T-cell (primary cell): ENCODE data around the gene HNRNPF. TPM values are rescaled to one million over a fixed set of nuclear protein-coding genes. Genes with fewer than 3 reads are reported as not detected.

Source experiments
- ATAC-seq, 4 experiments: fragments of 200-7000 bp in 3 of 4; fragments of 150-1000 bp in 1 of 4; cut with Tn5 transposase; replicated peaks in 1 of 4; 1 replicate in 3 of 4; 2 replicates in 1 of 4; pipeline ENCODE4 v1.10.0; 2021; ENCODE audit warnings: moderate library complexity in 3 of 4, mild to moderate bottlenecking in 2 of 4, moderate number of reproducible peaks in 1 of 4
- CTCF ChIA-PET, 2 donors: fragments of 300-600 bp; sonication (Branson Sonifier 250); formaldehyde crosslinking; loops; one replicate each; lab custom pipeline; 2022; ENCODE audit warnings: antibody characterized with exemption in 2 of 2; lab: Charles Lee
- POLR2A ChIA-PET, 2 donors: fragments of 300-600 bp; sonication (Branson Sonifier 250); formaldehyde crosslinking; loops; one replicate each; lab custom pipeline; 2022; ENCODE audit warnings: antibody characterized with exemption in 2 of 2; lab: Charles Lee
- DNase-seq, 35 experiments: peaks; one replicate each; pipeline versions ENCODE4 v3.0.0 to v3.0.0-alpha.2; 2013 to 2023
- H3K27ac ChIP-seq: one replicate; pipeline ENCODE4 v1.5.1; 2013; ENCODE audit warnings: low read length
- H3K27me3 ChIP-seq, 2 experiments: replicated peaks in 1 of 2; 1 replicate in 1 of 2; 2 replicates in 1 of 2; pipeline versions ENCODE4 v1.6.1 to v1.7.0; 2013; ENCODE audit warnings: low read length in 1 of 2, mixed read lengths in 1 of 2; ENCODE audit not compliant: control insufficient read depth in 2 of 2, insufficient read depth in 2 of 2; ENCODE audit errors: extremely low read depth in 1 of 2
- H3K36me3 ChIP-seq, 2 donors: 1 replicate in 1 of 2; 2 replicates in 1 of 2; pipeline versions ENCODE4 v1.6.1 to v1.7.0; 2013; ENCODE audit warnings: low read length in 1 of 2; ENCODE audit not compliant: control insufficient read depth in 2 of 2, insufficient read depth in 1 of 2; ENCODE audit errors: extremely low read depth in 1 of 2
- H3K4me1 ChIP-seq, 2 experiments: 1 replicate in 1 of 2; 2 replicates in 1 of 2; pipeline versions ENCODE4 v1.6.1 to v1.7.0; 2013; ENCODE audit warnings: low read length in 2 of 2, mixed read lengths in 1 of 2; ENCODE audit not compliant: insufficient read depth in 2 of 2, control insufficient read depth in 1 of 2; ENCODE audit errors: extremely low read depth in 1 of 2
- H3K4me3 ChIP-seq, 2 donors: 1 replicate in 1 of 2; 2 replicates in 1 of 2; pipeline versions ENCODE4 v1.5.1 to v1.7.0; 2013; ENCODE audit warnings: mild to moderate bottlenecking in 2 of 2, low read length in 1 of 2, moderate library complexity in 1 of 2; ENCODE audit not compliant: control insufficient read depth in 1 of 2; ENCODE audit errors: extremely low read depth in 1 of 2
- H3K9me3 ChIP-seq: 2 replicates; pipeline ENCODE4 v1.7.0; 2013
- H3K27ac Mint-ChIP-seq, 2 donors: one replicate each; pipeline ENCODE4 v1.8.0; 2020 to 2021; ENCODE audit warnings: mild to moderate bottlenecking in 2 of 2, mixed read lengths in 2 of 2
- H3K27me3 Mint-ChIP-seq, 2 donors: one replicate each; pipeline ENCODE4 v1.8.0; 2021 to 2022; ENCODE audit warnings: mixed read lengths in 2 of 2
- H3K36me3 Mint-ChIP-seq: one replicate; pipeline ENCODE4 v1.8.0; 2021; ENCODE audit warnings: mixed read lengths
- H3K4me1 Mint-ChIP-seq, 3 donors: one replicate each; pipeline ENCODE4 v1.8.0; 2020 to 2022; ENCODE audit warnings: mixed read lengths in 3 of 3, mild to moderate bottlenecking in 1 of 3
- H3K4me3 Mint-ChIP-seq, 3 donors: one replicate each; pipeline ENCODE4 v1.8.0; 2020 to 2022; ENCODE audit warnings: mild to moderate bottlenecking in 3 of 3, mixed read lengths in 3 of 3, moderate library complexity in 3 of 3
- H3K9me3 Mint-ChIP-seq, 3 donors: one replicate each; pipeline ENCODE4 v1.8.0; 2020 to 2022; ENCODE audit warnings: mixed read lengths in 3 of 3
- WGBS: methylation state at CpG from one replicate; pipeline ENCODE4 v1.1.5; 2013; ENCODE audit warnings: missing lambda C conversion rate; ENCODE audit not compliant: insufficient coverage; 5-methylcytosine and 5-hydroxymethylcytosine counted together
- total RNA-seq, 35 experiments: library from RNA in 6 of 35; stranded (reverse) in 6 of 35; fragments of 120-200 nt in 1 of 35; gene quantifications; one replicate each; pipeline versions ENCODE4 v1.2.1 to v1.2.4 and lab custom pipeline; 2013 to 2026

Gene HNRNPF
- total RNA-seq, 5 donors from 2014 or later (not counting 1 experiment from before 2014, with no cell fraction given): 124 to 224 (median 206) TPM

DNA sequence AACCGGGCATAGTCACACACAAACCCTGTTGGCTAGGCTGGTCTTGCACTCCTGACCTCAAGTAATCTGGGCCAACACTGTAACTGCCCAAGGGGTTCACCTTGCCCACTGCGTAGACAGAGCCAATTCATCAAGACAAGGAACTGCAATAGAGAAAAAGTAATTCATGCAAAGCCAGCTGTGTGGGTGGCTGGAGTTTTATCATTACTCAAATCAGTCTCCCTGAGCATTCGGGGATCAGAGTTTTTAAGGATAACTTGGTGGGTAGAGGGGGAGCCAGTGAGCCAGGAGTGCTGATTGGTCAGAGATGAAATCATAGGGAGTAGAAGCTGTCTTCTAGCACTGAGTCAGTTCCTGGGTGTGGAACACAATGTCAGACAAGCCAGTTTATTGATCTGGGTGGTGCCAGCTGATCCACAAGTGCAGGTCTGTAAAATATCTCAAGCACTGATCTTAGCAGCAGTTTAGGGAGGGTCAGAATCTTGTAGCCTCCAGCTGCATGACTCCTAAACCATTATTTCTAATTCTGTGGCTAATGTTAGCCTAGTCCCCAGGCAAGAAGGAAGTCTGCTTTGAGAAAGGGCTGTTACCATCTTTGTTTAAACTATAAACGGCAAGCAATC, 53.1 kb downstream of the HNRNPF start:
- Histone ChIP-seq H3K4me3 (no peak overlapping the region), H3K27me3 (peaks cover 0 to 6% of the 10 kb centered on the region in 2 experiments), H3K4me1 (peaks cover 0 to 5% of the 10 kb centered on the region in 2 experiments), H3K36me3 (no peaks in the 10 kb centered on the region), H3K9me3 (no peaks in the 10 kb centered on the region), H3K27ac (no peak overlapping the region)
- Mint-ChIP-seq H3K27ac (peak overlapping the region; percentile 52 to 74), H3K4me3 (no peak overlapping the region), H3K4me1 (peaks cover 11 to 20% (median 13%) of the 10 kb centered on the region in 3 donors), H3K9me3 (no peaks in the 10 kb centered on the region), H3K27me3 (peaks cover 0 to 1% of the 10 kb centered on the region in 2 donors), H3K36me3 (no peaks in the 10 kb centered on the region)
- WGBS: 95% methylated on average over 3 of the region's 4 CpGs
- DNase-seq: no peak
- CTCF ChIA-PET: no interaction called here
- ATAC-seq: peak in 2 of 4 experiments; percentile 41 to 55
- POLR2A ChIA-PET: no interaction called here

- H3K4me3 Mint-ChIP-seq: no peak overlapping the region
- no peak for DNase-seq
- H3K4me3 ChIP-seq: no peak overlapping the region
- CTCF ChIA-PET: interaction anchor here in 1 of 2 donors (0.7 kb wide), 1 partner anchor 11 kb away, joined by 9 read pairs; no protein-coding TSS in a partner anchor
- no peaks in the 10 kb centered on the region for H3K36me3 ChIP-seq
- H3K27ac ChIP-seq: no peak overlapping the region
- H3K9me3 ChIP-seq: no peaks in the 10 kb centered on the region
- H3K36me3 Mint-ChIP-seq: no peaks in the 10 kb centered on the region
- peaks cover 0 to 4% of the 10 kb centered on the region in 2 donors for H3K27me3 Mint-ChIP-seq
- peaks cover 0 to 15% of the 10 kb centered on the region in 2 experiments for H3K27me3 ChIP-seq
- peaks cover 11 to 18% (median 14%) of the 10 kb centered on the region in 3 donors for H3K4me1 Mint-ChIP-seq
- WGBS: 0% methylated on average over 1 of the region's 2 CpGs
- H3K4me1 ChIP-seq: peaks cover 0 to 8% of the 10 kb centered on the region in 2 experiments
- H3K9me3 Mint-ChIP-seq: no peaks in the 10 kb centered on the region
- no peak for ATAC-seq
- no peak overlapping the region for H3K27ac Mint-ChIP-seq
- POLR2A ChIA-PET: interaction anchor here in 1 of 2 donors (0.7 kb wide), 1 partner anchor 46 kb away, joined by 5 read pairs; no protein-coding TSS in a partner anchor
Measured at GRCh38 chr10:43354879-43355380, 54.1 kb downstream of the HNRNPF start.

- Mint-ChIP-seq H3K27ac (peak overlapping the region in 1 of 2 donors; percentile 14), H3K4me3 (no peak overlapping the region), H3K9me3 (no peaks in the 10 kb centered on the region), H3K4me1 (peaks cover 10 to 17% (median 12%) of the 10 kb centered on the region in 3 donors), H3K36me3 (no peaks in the 10 kb centered on the region), H3K27me3 (peaks cover 1 to 4% of the 10 kb centered on the region in 2 donors)
- H3K36me3 ChIP-seq: no peaks in the 10 kb centered on the region
- no peak for DNase-seq
- WGBS: 67% methylated on average over 1 of the region's 2 CpGs
- no peak overlapping the region for H3K4me3 ChIP-seq
- POLR2A ChIA-PET: interaction anchor here in 1 of 2 donors (0.7 kb wide), 1 partner anchor 47 kb away, joined by 5 read pairs; no protein-coding TSS in a partner anchor
- H3K27ac ChIP-seq: no peak overlapping the region
- no peaks in the 10 kb centered on the region for H3K9me3 ChIP-seq
- peaks cover 0 to 20% of the 10 kb centered on the region in 2 experiments for H3K27me3 ChIP-seq
- CTCF ChIA-PET: interaction anchor here in 1 of 2 donors (1.0 kb wide), 1 partner anchor 27 kb away, joined by 7 read pairs; no protein-coding TSS in a partner anchor
- no peak for ATAC-seq
- peaks cover 0 to 8% of the 10 kb centered on the region in 2 experiments for H3K4me1 ChIP-seq
Measured at GRCh38 chr10:43354330-43354635, 54.7 kb downstream of the HNRNPF start.

DNA sequence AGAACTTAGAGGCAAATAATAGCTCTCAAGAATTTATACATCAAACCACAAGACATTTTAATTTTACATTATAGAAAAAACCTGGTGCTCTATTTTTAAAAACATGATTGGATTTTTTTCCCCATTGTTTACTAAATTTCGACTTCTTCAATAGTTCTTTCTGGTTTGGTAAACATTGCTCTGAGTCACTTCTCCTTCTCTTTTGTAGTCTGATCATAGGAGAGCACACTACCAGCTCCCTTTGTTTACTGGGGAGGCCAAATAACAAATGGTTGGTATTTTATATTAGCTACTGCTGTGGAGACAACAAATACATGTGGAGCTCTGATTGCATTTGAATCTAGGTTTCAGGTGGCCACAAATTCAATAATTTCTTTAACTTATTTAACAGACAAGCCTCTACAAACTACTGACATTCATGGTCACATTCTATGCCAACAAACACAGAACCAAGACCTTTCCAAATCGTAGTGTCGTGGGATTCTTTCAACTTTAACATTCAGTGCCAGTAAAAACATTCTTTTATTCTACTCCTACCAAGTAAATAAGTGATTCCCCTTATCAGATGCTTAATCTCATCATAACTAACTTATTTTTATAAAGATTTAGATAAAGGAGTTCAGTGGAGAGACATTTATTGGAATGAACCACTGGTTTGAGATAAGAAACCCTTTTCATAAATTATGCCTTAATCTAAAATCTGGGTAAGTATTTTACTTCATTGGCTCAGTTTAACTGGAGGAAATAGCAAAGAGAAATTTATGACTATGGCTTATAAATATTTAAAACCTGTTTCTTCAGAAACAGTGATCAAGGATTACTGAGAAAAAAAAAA, 55.3 kb downstream of the HNRNPF start:
- H3K27ac ChIP-seq: no peak overlapping the region
- WGBS: no CpG with 5 or more reads among the region's 3 CpGs
- Mint-ChIP-seq H3K27ac (peak overlapping the region in 1 of 2 donors; percentile 14), H3K27me3 (peaks cover 4 to 5% of the 10 kb centered on the region in 2 donors), H3K4me3 (no peak overlapping the region), H3K9me3 (no peaks in the 10 kb centered on the region), H3K36me3 (no peaks in the 10 kb centered on the region), H3K4me1 (peaks cover 11 to 18% (median 14%) of the 10 kb centered on the region in 3 donors)
- H3K4me1 ChIP-seq: peaks cover 0 to 10% of the 10 kb centered on the region in 2 experiments
- peaks cover 0 to 25% of the 10 kb centered on the region in 2 experiments for H3K27me3 ChIP-seq
- DNase-seq: no peak
- no peak for ATAC-seq
- H3K36me3 ChIP-seq: no peaks in the 10 kb centered on the region
- ChIA-PET CTCF (interaction anchor here in 1 of 2 donors (0.5 to 1.0 kb wide), 2 partner anchors 27 to 91 kb away, joined by 4 to 7 read pairs; no protein-coding TSS in a partner anchor), POLR2A (no interaction called here)
- H3K4me3 ChIP-seq: no peak overlapping the region
- no peaks in the 10 kb centered on the region for H3K9me3 ChIP-seq

DNA sequence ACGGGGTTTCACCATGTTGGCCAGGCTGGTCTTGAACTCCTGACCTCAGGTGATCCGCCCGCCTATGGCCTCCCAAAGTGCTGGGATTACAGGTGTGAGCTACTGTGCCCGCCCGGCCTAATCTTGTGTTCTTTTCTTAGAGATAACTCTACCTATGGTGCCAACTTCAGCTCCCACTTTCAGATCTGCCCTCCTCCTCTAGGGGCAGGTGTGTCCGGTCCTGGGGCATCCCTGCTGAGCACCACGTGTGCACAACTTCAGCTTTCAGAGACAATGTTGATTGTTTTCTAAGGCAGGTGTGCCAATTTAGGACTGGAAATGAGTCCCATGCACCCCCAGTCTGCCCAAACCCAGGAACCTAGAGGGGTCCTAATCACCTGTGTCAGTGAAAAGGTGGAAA, 56.0 kb downstream of the HNRNPF start:
- CTCF ChIA-PET: interaction anchor here in 1 of 2 donors (0.5 kb wide), 1 partner anchor 91 kb away, joined by 4 read pairs; no protein-coding TSS in a partner anchor
- H3K27ac Mint-ChIP-seq: no peak overlapping the region
- POLR2A ChIA-PET: no interaction called here
- H3K27ac ChIP-seq: no peak overlapping the region
- H3K36me3 Mint-ChIP-seq: no peaks in the 10 kb centered on the region
- DNase-seq (no peak), ATAC-seq (no peak)
- no peak overlapping the region for H3K4me3 ChIP-seq
- no peaks in the 10 kb centered on the region for H3K9me3 Mint-ChIP-seq
- H3K27me3 Mint-ChIP-seq: peaks cover 7 to 8% of the 10 kb centered on the region in 2 donors
- H3K27me3 ChIP-seq: peaks cover 0 to 25% of the 10 kb centered on the region in 2 experiments
- WGBS: 83% methylated on average over 6 of the region's 7 CpGs
- peaks cover 19 to 26% (median 20%) of the 10 kb centered on the region in 3 donors for H3K4me1 Mint-ChIP-seq
- no peak overlapping the region for H3K4me3 Mint-ChIP-seq
- no peaks in the 10 kb centered on the region for H3K36me3 ChIP-seq
- no peaks in the 10 kb centered on the region for H3K9me3 ChIP-seq
- peaks cover 1 to 18% of the 10 kb centered on the region in 2 experiments for H3K4me1 ChIP-seq

GRCh38 chr10:43351301-43351700, 57.7 kb downstream of the HNRNPF start:
- no peak overlapping the region for H3K27ac Mint-ChIP-seq
- ATAC-seq: no peak
- Histone ChIP-seq H3K4me3 (no peak overlapping the region), H3K9me3 (no peaks in the 10 kb centered on the region), H3K4me1 (peaks cover 2 to 19% of the 10 kb centered on the region in 2 experiments), H3K27me3 (peaks cover 0 to 25% of the 10 kb centered on the region in 2 experiments), H3K27ac (no peak overlapping the region), H3K36me3 (no peaks in the 10 kb centered on the region)
- H3K4me1 Mint-ChIP-seq: peaks cover 20 to 32% (median 20%) of the 10 kb centered on the region in 3 donors
- peaks cover 7 to 8% of the 10 kb centered on the region in 2 donors for H3K27me3 Mint-ChIP-seq
- ChIA-PET CTCF (interaction anchor here (0.6 to 1.5 kb wide), 3 partner anchors 69 to 146 kb away, joined by 3 to 6 read pairs (median 3); partner anchors contain the start of gene RASGEF1A (in 1 of the 2)), POLR2A (no interaction called here)
- no peak overlapping the region for H3K4me3 Mint-ChIP-seq
- 79% methylated on average over 6 of the region's 14 CpGs for WGBS
- H3K36me3 Mint-ChIP-seq: no peaks in the 10 kb centered on the region
- no peak for DNase-seq
- H3K9me3 Mint-ChIP-seq: no peaks in the 10 kb centered on the region
